Astrocyte (in vitro differentiated cells and primary cell): ENCODE data around the gene ATXN7. TPM values are rescaled to one million over a fixed set of nuclear protein-coding genes. Genes with fewer than 3 reads are reported as not detected.
A peak's percentile ranks its signal among the peaks of the same experiment; 100 is the strongest.

Experiments
- DNase-seq: peaks from one replicate; pipeline ENCODE4 v3.0.0-alpha.2; 2010; ENCODE audit warnings: low read depth
- FAIRE-seq: peaks from 2 replicates; lab custom pipeline; 2011; peaks lifted over from hg19 to GRCh38; lab: Jason Lieb, UNC
- H2AFZ ChIP-seq: 2 replicates; pipeline ENCODE4 v1.6.0; 2012; ENCODE audit warnings: low read depth, low read length, inconsistent platforms
- H3K27ac ChIP-seq: 2 replicates; pipeline ENCODE4 v1.5.1; 2011; ENCODE audit warnings: low read depth, low read length, inconsistent platforms
- H3K27me3 ChIP-seq: 2 replicates; pipeline ENCODE4 v1.6.0; 2011; ENCODE audit warnings: low read length, inconsistent platforms; ENCODE audit not compliant: insufficient read depth
- H3K36me3 ChIP-seq: 2 replicates; pipeline ENCODE4 v1.5.1; 2011; ENCODE audit warnings: low read length, inconsistent platforms; ENCODE audit not compliant: insufficient read depth
- H3K4me1 ChIP-seq: 2 replicates; pipeline ENCODE4 v1.5.1; 2011; ENCODE audit warnings: low read length, inconsistent platforms; ENCODE audit not compliant: insufficient read depth
- H3K4me2 ChIP-seq: 2 replicates; pipeline ENCODE4 v1.6.0; 2012; ENCODE audit warnings: low read length, inconsistent platforms
- H3K4me3 ChIP-seq: 2 replicates; pipeline ENCODE4 v1.5.1; 2011; ENCODE audit warnings: low read depth, mild to moderate bottlenecking, low read length, inconsistent platforms; ENCODE audit not compliant: insufficient read depth
- H3K79me2 ChIP-seq: 2 replicates; pipeline ENCODE4 v1.6.0; 2012; ENCODE audit warnings: mild to moderate bottlenecking, low read length, inconsistent platforms; ENCODE audit not compliant: insufficient read depth
- H3K9ac ChIP-seq: 2 replicates; pipeline ENCODE4 v1.6.0; 2012; ENCODE audit warnings: mild to moderate bottlenecking, low read length, inconsistent platforms
- H3K9me3 ChIP-seq: 2 replicates; pipeline ENCODE4 v1.5.1; 2012; ENCODE audit warnings: low read depth, mild to moderate bottlenecking, low read length, inconsistent platforms; ENCODE audit not compliant: insufficient read depth
- H4K20me1 ChIP-seq: 2 replicates; pipeline ENCODE4 v1.6.0; 2012; ENCODE audit warnings: low read length, inconsistent platforms; ENCODE audit not compliant: insufficient read depth
- H3K27ac Mint-ChIP-seq: one replicate; pipeline ENCODE4 v1.8.0; 2021; ENCODE audit warnings: mild to moderate bottlenecking, mixed read lengths; ENCODE audit not compliant: unreplicated experiment
- H3K27me3 Mint-ChIP-seq: one replicate; pipeline ENCODE4 v1.8.0; 2021; ENCODE audit warnings: low read depth, mixed read lengths; ENCODE audit not compliant: unreplicated experiment
- H3K36me3 Mint-ChIP-seq: one replicate; pipeline ENCODE4 v1.8.0; 2021; ENCODE audit warnings: low read depth, mixed read lengths; ENCODE audit not compliant: unreplicated experiment
- H3K4me1 Mint-ChIP-seq: one replicate; pipeline ENCODE4 v1.8.0; 2021; ENCODE audit warnings: low read depth, mixed read lengths; ENCODE audit not compliant: unreplicated experiment
- H3K4me3 Mint-ChIP-seq: one replicate; pipeline ENCODE4 v1.8.0; 2021; ENCODE audit warnings: mild to moderate bottlenecking, moderate library complexity, mixed read lengths; ENCODE audit not compliant: unreplicated experiment
- H3K9me3 Mint-ChIP-seq: one replicate; pipeline ENCODE4 v1.8.0; 2021; ENCODE audit warnings: mild to moderate bottlenecking, mixed read lengths; ENCODE audit not compliant: unreplicated experiment
- CTCF ChIP-seq: IDR thresholded peaks from 2 replicates; pipeline ENCODE4 v1.5.1; 2011; ENCODE audit warnings: low read depth, mild to moderate bottlenecking, inconsistent platforms, low read length, moderate library complexity; ENCODE audit not compliant: insufficient read depth
- EZH2 ChIP-seq: IDR thresholded peaks from 2 replicates; pipeline ENCODE4 v1.6.1; 2012; ENCODE audit warnings: mild to moderate bottlenecking, low read length, inconsistent platforms; ENCODE audit not compliant: insufficient read depth
- total RNA-seq: library from RNA; stranded (reverse); gene quantifications from 2 replicates; pipeline ENCODE4 v1.2.1, GENCODE V29; 2021

ATXN7 gene
- total RNA-seq, 1 donor from 2014 or later: 17.6 TPM

GRCh38 chr3:64028754-64029153 is 165.1 kb downstream of the ATXN7 start:
- FAIRE-seq (no peak), DNase-seq (no peak)
- Mint-ChIP-seq H3K36me3 (no peaks in the 10 kb centered on the region), H3K27me3 (peaks cover 2% of the 10 kb centered on the region), H3K4me3 (no peak overlapping the region), H3K27ac (no peak overlapping the region), H3K4me1 (peaks cover 12% of the 10 kb centered on the region), H3K9me3 (peaks cover 3% of the 10 kb centered on the region)
- no peaks in the 10 kb centered on the region for H3K9me3 ChIP-seq
- no peaks in the 10 kb centered on the region for H3K79me2 ChIP-seq
- H3K9ac ChIP-seq: no peak overlapping the region
- peaks cover 10% of the 10 kb centered on the region for H3K4me1 ChIP-seq
- no peaks in the 10 kb centered on the region for H4K20me1 ChIP-seq
- H2AFZ ChIP-seq: no peak overlapping the region
- no peak overlapping the region for H3K27ac ChIP-seq
- H3K4me2 ChIP-seq: no peak overlapping the region
- H3K36me3 ChIP-seq: no peaks in the 10 kb centered on the region
- H3K4me3 ChIP-seq: no peak overlapping the region
- TF ChIP-seq CTCF: no peak
- TF ChIP-seq EZH2: no peak
- peaks cover 3% of the 10 kb centered on the region for H3K27me3 ChIP-seq

GRCh38 chr3:64029287-64029686 is 165.6 kb downstream of the ATXN7 start:
- Histone ChIP-seq H3K36me3 (no peaks in the 10 kb centered on the region), H3K79me2 (no peaks in the 10 kb centered on the region), H4K20me1 (no peaks in the 10 kb centered on the region), H3K9ac (no peak overlapping the region), H3K27me3 (peaks cover 3% of the 10 kb centered on the region), H3K9me3 (no peaks in the 10 kb centered on the region), H3K4me1 (peaks cover 10% of the 10 kb centered on the region), H3K27ac (no peak overlapping the region), H3K4me2 (no peak overlapping the region), H2AFZ (no peak overlapping the region), H3K4me3 (no peak overlapping the region)
- no peaks in the 10 kb centered on the region for H3K36me3 Mint-ChIP-seq
- H3K4me3 Mint-ChIP-seq: no peak overlapping the region
- FAIRE-seq: no peak
- DNase-seq: no peak
- H3K27me3 Mint-ChIP-seq: peaks cover 2% of the 10 kb centered on the region
- H3K27ac Mint-ChIP-seq: no peak overlapping the region
- peaks cover 12% of the 10 kb centered on the region for H3K4me1 Mint-ChIP-seq
- peaks cover 3% of the 10 kb centered on the region for H3K9me3 Mint-ChIP-seq
- TF ChIP-seq CTCF (no peak), EZH2 (no peak)

DNA sequence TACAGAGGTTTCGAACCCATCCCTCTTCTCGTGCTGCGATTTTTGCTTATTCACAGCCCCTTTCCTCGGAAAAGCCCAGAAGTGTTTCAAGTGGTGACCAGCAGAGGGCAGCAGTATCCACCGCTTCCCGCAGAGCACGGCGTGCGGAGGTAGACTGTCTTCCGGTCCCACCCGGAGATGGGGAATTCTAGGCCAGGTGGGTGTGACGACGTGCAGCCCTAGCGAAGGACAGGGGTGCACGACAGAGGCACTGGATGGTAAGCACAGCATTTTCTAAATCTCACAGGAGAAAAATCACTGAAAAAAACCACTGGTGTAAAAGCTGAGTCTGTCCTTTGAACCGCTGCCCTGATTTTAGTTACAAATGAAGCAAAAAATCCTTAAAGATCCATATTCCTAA is 167.1 kb downstream of the ATXN7 start:
- H3K9me3 Mint-ChIP-seq: peaks cover 3% of the 10 kb centered on the region
- Histone ChIP-seq H3K27ac (peak overlapping the region; percentile 46), H3K4me1 (peaks cover 10% of the 10 kb centered on the region), H4K20me1 (no peaks in the 10 kb centered on the region), H3K36me3 (no peaks in the 10 kb centered on the region), H3K4me3 (peak overlapping the region; percentile 49), H2AFZ (peak overlapping the region; percentile 71), H3K9ac (peak overlapping the region; percentile 63), H3K79me2 (no peaks in the 10 kb centered on the region), H3K27me3 (peaks cover 3% of the 10 kb centered on the region), H3K4me2 (peak overlapping the region; percentile 84), H3K9me3 (no peaks in the 10 kb centered on the region)
- H3K27ac Mint-ChIP-seq: peak overlapping the region; percentile 93
- H3K27me3 Mint-ChIP-seq: peaks cover 2% of the 10 kb centered on the region
- H3K4me3 Mint-ChIP-seq: peak overlapping the region; percentile 78
- H3K36me3 Mint-ChIP-seq: no peaks in the 10 kb centered on the region
- no peak for FAIRE-seq
- no peak for TF ChIP-seq EZH2
- peak; percentile 82 for TF ChIP-seq CTCF
- H3K4me1 Mint-ChIP-seq: peaks cover 12% of the 10 kb centered on the region
- DNase-seq: no peak
